Kidney (tissue), 14 donors: ENCODE data around the gene OPN1MW3. TPM values are rescaled to one million over a fixed set of nuclear protein-coding genes. Genes with fewer than 3 reads are reported as not detected.

ENCODE experiments used
- DNase-seq, 5 donors: peaks; one replicate each; pipeline ENCODE4 v3.0.0-alpha.2; 2013 to 2020
- FAIRE-seq: peaks from 2 replicates; lab custom pipeline; 2012; peaks lifted over from hg19 to GRCh38; lab: Jason Lieb, UNC
- H3K27ac ChIP-seq, 2 donors: one replicate each; pipeline ENCODE4 v1.7.0; 2013; ENCODE audit warnings: low read depth in 2 of 2, low read length in 2 of 2, inconsistent platforms in 1 of 2
- H3K27me3 ChIP-seq: one replicate; pipeline ENCODE4 v1.7.1; 2013; ENCODE audit warnings: low read length, inconsistent platforms; ENCODE audit not compliant: control insufficient read depth, insufficient read depth
- H3K36me3 ChIP-seq, 3 donors: one replicate each; pipeline versions ENCODE4 v1.7.0 to v1.7.1; 2013; ENCODE audit warnings: low read length in 3 of 3, control low read depth in 1 of 3, inconsistent platforms in 1 of 3; ENCODE audit not compliant: insufficient read depth in 3 of 3, control insufficient read depth in 2 of 3
- H3K4me1 ChIP-seq, 3 donors: one replicate each; pipeline versions ENCODE4 v1.7.0 to v1.7.1; 2013; ENCODE audit warnings: low read length in 3 of 3, inconsistent platforms in 1 of 3, low read depth in 1 of 3; ENCODE audit not compliant: control insufficient read depth in 2 of 3, insufficient read depth in 2 of 3
- H3K4me3 ChIP-seq, 3 donors: one replicate each; pipeline versions ENCODE4 v1.7.0 to v1.8.1; 2013; ENCODE audit warnings: low read length in 3 of 3, control low read depth in 1 of 3, inconsistent platforms in 1 of 3
- H3K9ac ChIP-seq, 3 donors: one replicate each; pipeline versions ENCODE4 v1.7.0 to v1.7.1; 2013; ENCODE audit warnings: low read length in 3 of 3, control low read depth in 1 of 3, inconsistent platforms in 1 of 3
- H3K9me3 ChIP-seq, 3 donors: one replicate each; pipeline versions ENCODE4 v1.7.0 to v1.7.1; 2013; ENCODE audit warnings: low read length in 3 of 3, control low read depth in 1 of 3, inconsistent platforms in 1 of 3; ENCODE audit not compliant: control insufficient read depth in 2 of 3, insufficient read depth in 1 of 3
- CTCF ChIP-seq: IDR thresholded peaks from 3 replicates; pipeline ENCODE4 v1.5.1; 2012; ENCODE audit warnings: mild to moderate bottlenecking, moderate library complexity, borderline replicate concordance; ENCODE audit not compliant: insufficient read depth; ENCODE audit errors: extremely low read depth
- intact Hi-C: fragments of 100-400 bp; cut with DNase I; formaldehyde crosslinking; loops from one replicate; pipeline ENCODE4 v1.11.1; 2022
- polyA plus RNA-seq: library from polyadenylated mRNA; stranded (reverse); fragments of 350-450 nt; fragmentation: Illumina TruSeq; extraction: RNeasy Lipid Tissue Mini Kit (QIAGEN cat#74804); gene quantifications from one replicate; pipeline ENCODE4 v1.2.3, GENCODE V29; 2014; ENCODE audit warnings: low read depth, low replicate concordance; ENCODE audit not compliant: insufficient read depth
- total RNA-seq: library from RNA; stranded (reverse); fragmentation: NEBNext Ultra II Directional; extraction: Animal tissue kit (Norgen Biotek cat#: 25700); gene quantifications from one replicate; pipeline ENCODE4 v1.2.1, GENCODE V29; 2021
- donor health status: control.
- donor health status: control.
- donor health status: control.
- donor health status: control.
- donor health status: control.
- donor health status: DM: yes; HTN: yes; CAD: no.
- donor health status: Normal renal cell carcinoma (clear cell type).

Gene OPN1MW3
- total and polyA plus RNA-seq, 2 donors from 2014 or later = not detected

DNA sequence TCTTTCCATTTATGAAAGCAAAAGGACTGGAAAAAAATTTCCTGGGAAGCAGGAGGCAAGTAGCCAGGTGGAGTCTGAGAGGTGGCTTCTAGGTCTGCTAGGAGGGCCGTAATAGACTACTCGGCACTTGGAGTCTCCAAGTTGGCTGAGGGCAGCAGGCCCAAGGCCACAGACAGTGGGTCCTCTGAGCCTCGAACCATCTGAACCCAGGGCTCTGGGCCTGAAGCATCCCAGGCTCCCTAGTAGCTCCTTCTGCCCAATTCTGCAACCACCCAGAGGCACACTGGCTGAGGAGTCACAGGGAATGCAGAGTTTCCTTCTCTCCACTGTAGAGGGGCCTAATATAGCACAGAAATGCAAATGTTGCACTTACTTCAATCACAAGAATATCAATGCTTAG is 58.0 kb downstream of the OPN1MW3 start:
- Histone ChIP-seq H3K9me3 (no peaks in the 10 kb centered on the region), H3K27ac (no peak overlapping the region), H3K4me3 (no peak overlapping the region), H3K9ac (no peak overlapping the region), H3K36me3 (no peaks in the 10 kb centered on the region), H3K4me1 (no peaks in the 10 kb centered on the region), H3K27me3 (no peaks in the 10 kb centered on the region)
- no peak for TF ChIP-seq CTCF
- FAIRE-seq (no peak), DNase-seq (no peak)
- intact Hi-C loops = no loop called here

GRCh38 chrX:154317391-154317995 is 60.1 kb downstream of the OPN1MW3 start:
- no peaks in the 10 kb centered on the region for H3K4me1 ChIP-seq
- no peak for FAIRE-seq
- H3K27ac ChIP-seq = no peak overlapping the region
- peak in 1 of 5 donors; percentile 39 for DNase-seq
- no peaks in the 10 kb centered on the region for H3K9me3 ChIP-seq
- peak; percentile 48 for TF ChIP-seq CTCF
- no peaks in the 10 kb centered on the region for H3K36me3 ChIP-seq
- intact Hi-C loops = no loop called here
- H3K4me3 ChIP-seq = no peak overlapping the region
- no peaks in the 10 kb centered on the region for H3K27me3 ChIP-seq
- no peak overlapping the region for H3K9ac ChIP-seq

DNA sequence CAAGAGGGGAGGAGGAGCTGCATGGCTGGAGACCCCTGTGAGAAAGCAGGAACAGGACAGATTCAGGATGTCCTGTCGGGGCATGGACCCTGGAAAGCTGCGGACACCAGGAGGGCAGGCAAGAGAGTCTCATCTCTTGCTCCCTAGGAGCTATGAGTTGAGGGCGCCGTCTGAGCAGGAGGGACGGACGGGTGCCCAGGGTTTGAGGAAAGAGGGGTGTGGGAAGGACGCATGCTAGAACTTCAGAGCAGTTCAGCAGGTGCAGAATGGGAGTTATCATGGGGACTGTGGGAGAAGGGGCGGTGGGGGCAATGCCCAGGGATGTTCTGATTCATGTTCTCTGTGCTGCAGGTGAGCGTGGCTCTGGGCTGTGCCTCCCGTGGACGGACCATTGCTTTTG is 63.0 kb downstream of the OPN1MW3 start:
- Histone ChIP-seq H3K9me3 (no peaks in the 10 kb centered on the region), H3K36me3 (no peaks in the 10 kb centered on the region), H3K4me3 (no peak overlapping the region), H3K9ac (no peak overlapping the region), H3K27me3 (no peaks in the 10 kb centered on the region), H3K4me1 (no peaks in the 10 kb centered on the region), H3K27ac (no peak overlapping the region)
- no peak for DNase-seq
- intact Hi-C loops = no loop called here
- TF ChIP-seq CTCF = no peak
- no peak for FAIRE-seq

Other genes starting within 250 kb of the OPN1MW3 start
- gene IRAK1, start 237.7 kb upstream of the OPN1MW3 start, total RNA-seq = 85.3 TPM
- 46.6 TPM for gene IRAK1, start 237.7 kb upstream of the OPN1MW3 start, polyA plus RNA-seq
- 74.7 TPM for gene MECP2, start 159.9 kb upstream of the OPN1MW3 start, total RNA-seq
- 14.0 TPM for gene MECP2, start 159.9 kb upstream of the OPN1MW3 start, polyA plus RNA-seq
- not detected for gene OPN1LW, start 113.3 kb upstream of the OPN1MW3 start, total RNA-seq
- not detected for gene OPN1LW, start 113.3 kb upstream of the OPN1MW3 start, polyA plus RNA-seq
- not detected for gene OPN1MW, start 75.0 kb upstream of the OPN1MW3 start, total RNA-seq
- not detected for gene OPN1MW, start 75.0 kb upstream of the OPN1MW3 start, polyA plus RNA-seq
- not detected for gene OPN1MW2, start 37.8 kb upstream of the OPN1MW3 start, total RNA-seq
- gene OPN1MW2, start 37.8 kb upstream of the OPN1MW3 start, polyA plus RNA-seq = not detected
- gene TEX28, start 37.5 kb downstream of the OPN1MW3 start, total RNA-seq = not detected
- gene TEX28, start 37.5 kb downstream of the OPN1MW3 start, polyA plus RNA-seq = not detected
- 0.38 TPM for gene TKTL1, start 38.2 kb downstream of the OPN1MW3 start, total RNA-seq
- 0.30 TPM for gene TKTL1, start 38.2 kb downstream of the OPN1MW3 start, polyA plus RNA-seq
- gene FLNA, start 117.1 kb downstream of the OPN1MW3 start, total RNA-seq = 1,036 TPM
- 421 TPM for gene FLNA, start 117.1 kb downstream of the OPN1MW3 start, polyA plus RNA-seq
- gene EMD, start 121.7 kb downstream of the OPN1MW3 start, total RNA-seq = 79.6 TPM
- 102 TPM for gene EMD, start 121.7 kb downstream of the OPN1MW3 start, polyA plus RNA-seq
- 2,684 TPM for gene RPL10, start 140.8 kb downstream of the OPN1MW3 start, total RNA-seq
- gene RPL10, start 140.8 kb downstream of the OPN1MW3 start, polyA plus RNA-seq = 2,858 TPM
- 33.8 TPM for gene DNASE1L1, start 151.7 kb downstream of the OPN1MW3 start, total RNA-seq
- gene DNASE1L1, start 151.7 kb downstream of the OPN1MW3 start, polyA plus RNA-seq = 28.0 TPM
- gene TAFAZZIN, start 154.0 kb downstream of the OPN1MW3 start, total RNA-seq = 40.2 TPM
- gene TAFAZZIN, start 154.0 kb downstream of the OPN1MW3 start, polyA plus RNA-seq = 33.3 TPM
- gene ATP6AP1, start 171.1 kb downstream of the OPN1MW3 start, total RNA-seq = 121 TPM
- gene ATP6AP1, start 171.1 kb downstream of the OPN1MW3 start, polyA plus RNA-seq = 205 TPM
- 116 TPM for gene GDI1, start 179.6 kb downstream of the OPN1MW3 start, total RNA-seq
- 92.5 TPM for gene GDI1, start 179.6 kb downstream of the OPN1MW3 start, polyA plus RNA-seq
- gene FAM50A, start 186.6 kb downstream of the OPN1MW3 start, total RNA-seq = 46.0 TPM
- gene FAM50A, start 186.6 kb downstream of the OPN1MW3 start, polyA plus RNA-seq = 112 TPM
- gene PLXNA3, start 200.7 kb downstream of the OPN1MW3 start, total RNA-seq = 40.5 TPM
- 4.9 TPM for gene PLXNA3, start 200.7 kb downstream of the OPN1MW3 start, polyA plus RNA-seq
- gene LAGE3, start 221.7 kb downstream of the OPN1MW3 start, total RNA-seq = 10.0 TPM
- gene LAGE3, start 221.7 kb downstream of the OPN1MW3 start, polyA plus RNA-seq = 29.0 TPM
- gene UBL4A, start 229.0 kb downstream of the OPN1MW3 start, total RNA-seq = 26.1 TPM
- 35.2 TPM for gene UBL4A, start 229.0 kb downstream of the OPN1MW3 start, polyA plus RNA-seq
- gene SLC10A3, start 233.0 kb downstream of the OPN1MW3 start, total RNA-seq = 27.3 TPM
- 19.0 TPM for gene SLC10A3, start 233.0 kb downstream of the OPN1MW3 start, polyA plus RNA-seq